MCF 10A (cell line): ENCODE results near the gene ZBED5. TPM values are rescaled to one million over a fixed set of nuclear protein-coding genes. Genes with fewer than 3 reads are reported as not detected.
"Not testable (repeated sequence)": the region's sequence is repeated elsewhere in the genome, so short reads cannot be mapped to it uniquely, and the experiment has no call there.

Experiments
- BruUV-seq: library from RNA; stranded (reverse); fragments of 400-500 nt; replicated peaks from 2 replicates; lab custom pipeline; 2021; lab: Mats Ljungman, UMichigan
- CTCF ChIA-PET: fragments of 300-600 bp; sonication (Branson Sonifier 250); formaldehyde crosslinking; extraction: SDS; loops from one replicate; lab custom pipeline; 2021; ENCODE audit warnings: antibody characterized with exemption, inconsistent platforms; lab: Yijun Ruan, JAX
- POLR2A ChIA-PET: fragments of 300-600, 350-650 bp; sonication (Branson Sonifier 250); formaldehyde crosslinking; extraction: SDS; loops from one replicate; lab custom pipeline; 2020; ENCODE audit warnings: antibody characterized with exemption, inconsistent platforms; lab: Yijun Ruan, JAX
- DNase-seq: peaks from one replicate; pipeline ENCODE4 v3.0.0-alpha.2; 2018; ENCODE audit not compliant: unreplicated experiment
- H3K27ac Mint-ChIP-seq: one replicate; pipeline ENCODE4 v1.8.0; 2022; ENCODE audit warnings: mild to moderate bottlenecking, low read depth, mixed read lengths; ENCODE audit not compliant: unreplicated experiment
- H3K27me3 Mint-ChIP-seq: one replicate; pipeline ENCODE4 v1.8.0; 2022; ENCODE audit warnings: mixed read lengths; ENCODE audit not compliant: insufficient read depth, unreplicated experiment
- H3K36me3 Mint-ChIP-seq: one replicate; pipeline ENCODE4 v1.8.0; 2022; ENCODE audit warnings: mild to moderate bottlenecking, moderate library complexity, mixed read lengths; ENCODE audit not compliant: insufficient read depth, unreplicated experiment
- H3K4me1 Mint-ChIP-seq: one replicate; pipeline ENCODE4 v1.8.0; 2022; ENCODE audit warnings: mixed read lengths; ENCODE audit not compliant: insufficient read depth, unreplicated experiment
- H3K4me3 Mint-ChIP-seq: one replicate; pipeline ENCODE4 v1.8.0; 2022; ENCODE audit warnings: mild to moderate bottlenecking, moderate library complexity, mixed read lengths; ENCODE audit not compliant: unreplicated experiment
- H3K9me3 Mint-ChIP-seq: one replicate; pipeline ENCODE4 v1.8.0; 2022; ENCODE audit warnings: mixed read lengths; ENCODE audit not compliant: unreplicated experiment
- CTCF ChIP-seq: fragments of 200-600 bp; IDR thresholded peaks from one replicate; pipeline ENCODE4 v1.8.0; 2022; ENCODE audit warnings: antibody characterized with exemption, mild to moderate bottlenecking; ENCODE audit not compliant: unreplicated experiment
- intact Hi-C: fragments of 100-400 bp; cut with micrococcal nuclease; formaldehyde crosslinking; loops from 2 replicates; pipeline ENCODE4 v1.14.1; 2022
- total RNA-seq: library from RNA; stranded (reverse); gene quantifications from 2 replicates; pipeline ENCODE4 v1.2.3, GENCODE V29; 2022

ZBED5 gene
- total RNA-seq, 1 experiment from 2014 or later: 38.9 TPM

- Mint-ChIP-seq H3K4me3 (no peak overlapping the region), H3K27me3 (no peaks in the 10 kb centered on the region), H3K4me1 (no peaks in the 10 kb centered on the region), H3K9me3 (no peaks in the 10 kb centered on the region), H3K27ac (no peak overlapping the region), H3K36me3 (no peaks in the 10 kb centered on the region)
- no peak for TF ChIP-seq CTCF
- CTCF ChIA-PET: interaction anchor here (0.9 kb wide), 1 partner anchor 57 kb away, joined by 3 read pairs; no protein-coding TSS in a partner anchor
- POLR2A ChIA-PET: interaction anchor here (1.1 kb wide), 1 partner anchor 19 kb away, joined by 3 read pairs; no protein-coding TSS in a partner anchor
- no peak for DNase-seq
- intact Hi-C loops: no loop called here
- no TSS peak for BruUV-seq
Measured at GRCh38 chr11:10828402-10828801, 29.5 kb downstream of the ZBED5 start.

GRCh38 chr11:10824888-10825287 lies 33.0 kb downstream of the ZBED5 start:
- Mint-ChIP-seq H3K27me3 (no peaks in the 10 kb centered on the region), H3K27ac (no peak overlapping the region), H3K36me3 (no peaks in the 10 kb centered on the region), H3K9me3 (no peaks in the 10 kb centered on the region), H3K4me1 (no peaks in the 10 kb centered on the region), H3K4me3 (no peak overlapping the region)
- POLR2A ChIA-PET: interaction anchor here (1.8 kb wide), 1 partner anchor 15 kb away, joined by 11 read pairs; the partner anchor contains the start of gene EIF4G2
- TF ChIP-seq CTCF: no peak
- no peak for DNase-seq
- CTCF ChIA-PET: no interaction called here
- no TSS peak for BruUV-seq
- intact Hi-C loops: no loop called here

- ChIA-PET CTCF (no interaction called here), POLR2A (interaction anchor here (0.9 to 1.8 kb wide), 3 partner anchors 14 to 16 kb away, joined by 3 to 11 read pairs (median 3); partner anchors contain the start of gene EIF4G2)
- H3K27me3 Mint-ChIP-seq: no peaks in the 10 kb centered on the region
Measured at GRCh38 chr11:10823152-10823579, 34.7 kb downstream of the ZBED5 start.

GRCh38 chr11:10822491-10822890 lies 35.4 kb downstream of the ZBED5 start:
- H3K36me3 Mint-ChIP-seq, BruUV-seq, DNase-seq, H3K4me3 Mint-ChIP-seq, intact Hi-C loops, H3K9me3 Mint-ChIP-seq, H3K27ac Mint-ChIP-seq, H3K27me3 Mint-ChIP-seq, H3K4me1 Mint-ChIP-seq, CTCF ChIA-PET: not testable (repeated sequence)
- POLR2A ChIA-PET: interaction anchor here (0.7 to 1.0 kb wide), 3 partner anchors 14 to 55 kb away, joined by 3 read pairs; partner anchors contain the start of gene EIF4G2

More at GRCh38 chr11:10823152-10823579, 34.7 kb downstream of the ZBED5 start:
- no TSS peak for BruUV-seq
- Mint-ChIP-seq H3K4me3 (no peak overlapping the region), H3K36me3 (no peaks in the 10 kb centered on the region), H3K27ac (no peak overlapping the region), H3K4me1 (peaks cover 7% of the 10 kb centered on the region), H3K9me3 (no peaks in the 10 kb centered on the region)
- intact Hi-C loops: no loop called here
- no peak for TF ChIP-seq CTCF
- no peak for DNase-seq
